Tibial nerve (tissue), 4 donors: ENCODE measurements around the gene THSD4. TPM values are rescaled to one million over a fixed set of nuclear protein-coding genes. Genes with fewer than 3 reads are reported as not detected.

Experiments used
- DNase-seq, 2 donors: peaks; one replicate each; pipeline ENCODE4 v3.0.0-alpha.2; 2019; ENCODE audit warnings: low spot score in 2 of 2
- H3K27ac ChIP-seq, 4 donors: fragments of 200-600 bp; sonication (generic) in 3 of 4; one replicate each; pipeline ENCODE4 v1.5.1; 2017 to 2019; ENCODE audit warnings: mild to moderate bottlenecking in 1 of 4
- H3K27me3 ChIP-seq, 2 donors: fragments of 200-600 bp; sonication (generic) in 1 of 2; one replicate each; pipeline versions ENCODE4 v1.5.1 to v1.6.0; 2017 to 2019
- H3K36me3 ChIP-seq, 3 donors: fragments of 200-600 bp; sonication (generic); one replicate each; pipeline ENCODE4 v1.5.1; 2018 to 2019
- H3K4me1 ChIP-seq, 4 donors: fragments of 200-600 bp; sonication (generic) in 3 of 4; one replicate each; pipeline ENCODE4 v1.5.1; 2017 to 2019
- H3K4me3 ChIP-seq, 4 donors: fragments of 200-600 bp; sonication (generic) in 3 of 4; one replicate each; pipeline ENCODE4 v1.5.1; 2017 to 2019; ENCODE audit warnings: mild to moderate bottlenecking in 1 of 4, moderate library complexity in 1 of 4
- H3K9me3 ChIP-seq, 4 donors: fragments of 200-600 bp; sonication (generic) in 3 of 4; one replicate each; pipeline ENCODE4 v1.5.1; 2017 to 2019
- EP300 ChIP-seq, 2 donors: sonication (generic); formaldehyde crosslinking; IDR thresholded peaks; one replicate each; pipeline ENCODE4 v1.6.1; 2017; ENCODE audit warnings: antibody characterized with exemption in 2 of 2, mild to moderate bottlenecking in 1 of 2
- POLR2A ChIP-seq, 2 donors: fragments of 450-650 bp; IDR thresholded peaks; one replicate each; pipeline ENCODE4 v1.6.1; 2017; ENCODE audit warnings: antibody characterized with exemption in 2 of 2, mild to moderate bottlenecking in 2 of 2, moderate library complexity in 2 of 2
- WGBS, 2 donors: methylation state at CpG; one replicate each; pipeline ENCODE4 v1.1.5; 2018; 5-methylcytosine and 5-hydroxymethylcytosine counted together
- total RNA-seq, 4 donors: library from RNA; depleted of rRNA; stranded (reverse); fragments of >200 nt; gene quantifications; one replicate each; pipeline ENCODE4 v1.1.0, GENCODE V29; 2016
- TF ChIP-seq, protein P1 (sequence below), 5 experiments: fragments of 200-600 bp in 3 of 5; fragments of 450-650 bp in 2 of 5; sonication (generic) in 3 of 5; IDR thresholded peaks; one replicate each; pipeline ENCODE4 v1.5.1; 2016 to 2019; ENCODE audit warnings: antibody characterized with exemption in 5 of 5, mild to moderate bottlenecking in 3 of 5, moderate library complexity in 2 of 5

Gene THSD4
- total RNA-seq, 4 donors from 2014 or later: 9.6 to 25.1 (median 21.2) TPM

DNA sequence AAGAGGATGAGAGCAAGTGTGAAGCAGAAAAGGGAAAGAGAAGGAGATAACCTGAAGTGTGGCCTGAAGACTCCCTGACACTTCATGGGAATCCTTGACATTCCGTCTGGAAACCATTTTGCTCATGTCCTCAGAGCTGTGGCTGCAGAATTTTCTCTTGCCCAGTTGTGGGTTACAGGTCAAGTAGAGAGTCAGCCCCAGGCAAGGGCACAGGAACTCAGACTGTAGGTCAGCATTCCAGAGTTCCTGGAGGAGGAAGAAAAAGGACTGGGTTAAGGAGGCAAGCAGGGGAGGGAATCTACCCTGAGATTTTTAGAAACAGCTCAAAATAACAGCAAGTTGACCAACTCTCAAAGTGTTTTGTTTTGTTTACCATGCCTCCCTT, 4.1 kb upstream of the THSD4 start:
- TF ChIP-seq, protein P1, sequence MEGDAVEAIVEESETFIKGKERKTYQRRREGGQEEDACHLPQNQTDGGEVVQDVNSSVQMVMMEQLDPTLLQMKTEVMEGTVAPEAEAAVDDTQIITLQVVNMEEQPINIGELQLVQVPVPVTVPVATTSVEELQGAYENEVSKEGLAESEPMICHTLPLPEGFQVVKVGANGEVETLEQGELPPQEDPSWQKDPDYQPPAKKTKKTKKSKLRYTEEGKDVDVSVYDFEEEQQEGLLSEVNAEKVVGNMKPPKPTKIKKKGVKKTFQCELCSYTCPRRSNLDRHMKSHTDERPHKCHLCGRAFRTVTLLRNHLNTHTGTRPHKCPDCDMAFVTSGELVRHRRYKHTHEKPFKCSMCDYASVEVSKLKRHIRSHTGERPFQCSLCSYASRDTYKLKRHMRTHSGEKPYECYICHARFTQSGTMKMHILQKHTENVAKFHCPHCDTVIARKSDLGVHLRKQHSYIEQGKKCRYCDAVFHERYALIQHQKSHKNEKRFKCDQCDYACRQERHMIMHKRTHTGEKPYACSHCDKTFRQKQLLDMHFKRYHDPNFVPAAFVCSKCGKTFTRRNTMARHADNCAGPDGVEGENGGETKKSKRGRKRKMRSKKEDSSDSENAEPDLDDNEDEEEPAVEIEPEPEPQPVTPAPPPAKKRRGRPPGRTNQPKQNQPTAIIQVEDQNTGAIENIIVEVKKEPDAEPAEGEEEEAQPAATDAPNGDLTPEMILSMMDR (IDR thresholded peaks at IDR 0.05): no peak
- TF ChIP-seq EP300 (IDR thresholded peaks at IDR 0.05) (no peak), POLR2A (IDR thresholded peaks at IDR 0.05) (no peak)
- no peaks in the 10 kb centered on the region for H3K36me3 ChIP-seq
- WGBS, 2 donors: 42 to 52% methylated on average over 1 of the region's 1 CpG
- no peak for DNase-seq
- H3K4me1 ChIP-seq: peaks cover 0 to 11% (median 2%) of the 10 kb centered on the region in 4 donors
- no peaks in the 10 kb centered on the region for H3K9me3 ChIP-seq
- H3K4me3 ChIP-seq: no peak overlapping the region
- H3K27ac ChIP-seq: no peak overlapping the region
- H3K27me3 ChIP-seq: peaks cover 0 to 3% of the 10 kb centered on the region in 2 donors

DNA sequence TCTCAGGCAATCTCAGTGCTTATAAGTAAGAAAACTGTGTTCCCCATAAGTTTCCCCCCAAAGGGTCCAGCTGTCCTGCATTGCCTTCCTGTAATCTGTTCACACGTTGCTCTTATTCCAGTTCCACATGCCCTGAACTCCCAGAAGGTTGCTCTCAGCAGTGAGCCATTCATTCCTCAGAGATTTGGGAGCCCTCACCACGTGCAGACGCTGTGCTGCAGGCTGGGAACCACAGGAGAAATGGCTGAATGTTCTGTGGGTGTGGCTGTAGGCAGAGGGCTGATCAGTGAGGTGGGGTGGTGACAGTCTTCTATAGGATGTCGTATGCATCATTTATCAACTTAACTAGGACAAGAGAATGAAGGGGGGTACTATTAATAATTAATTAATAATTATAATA, 3.3 kb upstream of the THSD4 start:
- H3K4me1 ChIP-seq: peaks cover 0 to 15% (median 2%) of the 10 kb centered on the region in 4 donors
- WGBS, 2 donors: 40 to 46% methylated on average over 4 of the region's 4 CpGs
- TF ChIP-seq EP300 (IDR thresholded peaks at IDR 0.05): no peak
- no peak for TF ChIP-seq POLR2A (IDR thresholded peaks at IDR 0.05)
- TF ChIP-seq, protein P1 (IDR thresholded peaks at IDR 0.05): no peak
- no peak for DNase-seq
- no peaks in the 10 kb centered on the region for H3K36me3 ChIP-seq
- no peak overlapping the region for H3K4me3 ChIP-seq
- H3K27me3 ChIP-seq: peaks cover 0 to 10% of the 10 kb centered on the region in 2 donors
- H3K9me3 ChIP-seq: no peaks in the 10 kb centered on the region
- H3K27ac ChIP-seq: no peak overlapping the region

DNA sequence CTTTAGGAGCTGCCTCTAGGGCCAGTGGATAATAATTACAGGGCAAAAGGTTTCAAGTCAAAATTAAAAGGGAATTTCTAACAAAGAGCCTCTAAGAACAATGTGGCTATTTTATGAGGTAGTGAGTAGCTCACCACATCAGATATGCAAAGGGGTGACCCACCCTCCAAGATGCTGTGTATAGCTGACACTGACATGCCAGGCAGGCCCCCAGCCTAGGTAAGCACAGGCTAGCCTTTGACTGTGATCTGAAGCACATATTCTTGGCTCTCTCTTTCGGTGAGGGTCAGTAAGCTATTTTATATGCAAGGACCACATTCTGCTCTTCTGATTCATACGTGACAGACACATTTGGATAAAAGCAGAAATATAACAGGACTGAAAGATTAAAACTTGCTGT, 2.8 kb upstream of the THSD4 start:
- no peak overlapping the region for H3K27ac ChIP-seq
- H3K36me3 ChIP-seq: no peaks in the 10 kb centered on the region
- H3K27me3 ChIP-seq: peaks cover 0 to 12% of the 10 kb centered on the region in 2 donors
- TF ChIP-seq EP300 (IDR thresholded peaks at IDR 0.05): no peak
- no peak for TF ChIP-seq POLR2A (IDR thresholded peaks at IDR 0.05)
- TF ChIP-seq, protein P1 (IDR thresholded peaks at IDR 0.05): no peak
- no peak overlapping the region for H3K4me3 ChIP-seq
- no peaks in the 10 kb centered on the region for H3K9me3 ChIP-seq
- no peak for DNase-seq
- H3K4me1 ChIP-seq: peaks cover 0 to 15% (median 2%) of the 10 kb centered on the region in 4 donors
- 60 to 75% methylated on average over 2 of the region's 2 CpGs for WGBS, 2 donors

DNA sequence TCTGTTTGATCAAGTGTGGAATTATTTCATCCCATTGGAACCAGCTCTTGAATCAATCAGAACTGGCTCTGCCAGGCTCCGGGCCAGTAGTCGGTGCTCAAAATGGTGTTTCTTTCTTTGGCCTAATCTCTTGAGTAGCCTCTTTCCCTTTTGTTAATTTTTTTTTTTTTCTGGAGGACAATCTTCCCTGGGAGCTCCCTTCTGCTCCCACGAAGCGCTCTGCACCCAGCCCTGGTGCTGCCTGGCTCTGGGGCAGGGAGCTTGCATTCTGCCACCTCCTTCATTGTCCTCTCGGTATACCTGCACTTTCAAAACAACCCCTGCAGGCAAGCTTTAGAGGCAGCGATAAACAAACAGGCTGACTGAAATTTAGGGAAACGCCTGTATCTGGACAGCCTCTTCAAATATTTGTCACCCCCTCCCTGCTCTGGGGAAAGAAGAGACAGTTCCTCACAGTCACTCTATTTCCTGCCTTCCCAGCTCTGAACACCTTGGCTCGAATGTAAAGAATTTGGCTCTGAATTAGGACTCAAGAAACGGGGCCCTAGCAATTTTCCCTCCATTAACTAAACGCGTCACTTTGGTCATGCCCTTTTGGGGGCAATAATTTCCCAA, 1.1 kb upstream of the THSD4 start:
- WGBS, 2 donors: 81 to 83% methylated on average over 11 of the region's 11 CpGs
- Histone ChIP-seq H3K4me1 (peaks cover 0 to 15% (median 2%) of the 10 kb centered on the region in 4 donors), H3K9me3 (no peaks in the 10 kb centered on the region), H3K27me3 (peaks cover 0 to 12% of the 10 kb centered on the region in 2 donors), H3K27ac (no peak overlapping the region), H3K4me3 (no peak overlapping the region), H3K36me3 (no peaks in the 10 kb centered on the region)
- no peak for DNase-seq
- TF ChIP-seq, protein P1 (IDR thresholded peaks at IDR 0.05): no peak
- TF ChIP-seq POLR2A (IDR thresholded peaks at IDR 0.05): no peak
- no peak for TF ChIP-seq EP300 (IDR thresholded peaks at IDR 0.05)

DNA sequence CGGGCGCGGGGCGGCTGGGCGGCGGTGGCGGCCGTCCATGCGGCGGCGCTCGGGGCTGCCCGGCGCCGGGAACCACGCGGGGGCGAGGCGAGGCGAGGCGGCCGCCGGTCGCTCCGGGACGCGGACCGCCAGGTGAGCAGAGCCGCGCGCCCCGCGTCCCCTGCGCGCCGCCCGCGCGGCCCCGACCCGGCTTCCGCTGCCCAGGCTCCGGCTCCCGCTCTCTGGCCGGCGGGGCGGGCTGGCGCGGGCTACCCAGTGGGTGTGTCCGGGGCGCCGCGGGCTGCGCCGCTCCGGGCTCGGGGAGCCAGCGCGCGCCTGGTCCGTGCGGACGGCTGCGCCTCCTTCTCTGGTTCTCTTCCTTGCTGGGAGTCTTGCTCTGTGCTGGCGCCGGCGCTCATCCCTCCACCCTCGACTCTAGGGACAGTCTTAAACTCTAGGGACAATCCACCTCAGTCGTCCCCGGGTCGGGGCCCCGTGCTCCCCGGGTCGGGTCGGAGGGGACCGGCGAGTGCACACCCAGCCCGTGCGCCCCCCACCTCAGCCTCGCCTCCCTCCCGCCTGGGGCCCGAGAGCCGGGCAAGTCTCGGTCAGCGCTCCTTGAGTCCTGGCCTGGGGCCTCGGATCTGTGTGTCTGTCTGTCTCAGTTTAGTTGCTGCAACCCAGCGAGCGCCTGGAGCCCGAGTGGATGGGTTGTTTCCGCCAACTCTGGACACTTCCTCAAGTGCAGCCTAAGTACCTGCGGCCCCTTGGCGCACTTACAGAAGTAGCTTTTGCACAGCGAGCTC, 488 bp downstream of the THSD4 start:
- no peaks in the 10 kb centered on the region for H3K9me3 ChIP-seq
- DNase-seq: peak in 1 of 2 donors; percentile 19
- H3K4me1 ChIP-seq: peaks cover 0 to 15% (median 2%) of the 10 kb centered on the region in 4 donors
- peaks cover 0 to 12% of the 10 kb centered on the region in 2 donors for H3K27me3 ChIP-seq
- H3K4me3 ChIP-seq: peak overlapping the region; percentile 17 to 58 (median 32)
- TF ChIP-seq EP300 (IDR thresholded peaks at IDR 0.05) (no peak), POLR2A (IDR thresholded peaks at IDR 0.05) (no peak)
- TF ChIP-seq, protein P1 (IDR thresholded peaks at IDR 0.05): peak in 1 of 5 experiments; percentile 9
- H3K27ac ChIP-seq: peak overlapping the region in 2 of 4 donors; percentile 5 to 52
- WGBS, 2 donors: 1 to 10% methylated on average over 21 to 35 of the region's 93 CpGs
- H3K36me3 ChIP-seq: no peaks in the 10 kb centered on the region
